PC-3 (cell line): ENCODE results near the gene MELTF.

Experiments
- EZH2 ChIP-seq: fragments of 300-600 bp; sonication (generic); IDR thresholded peaks from one replicate; pipeline ENCODE4 v1.6.1; 2017; ENCODE audit warnings: antibody characterized with exemption, mild to moderate bottlenecking, low read length; ENCODE audit not compliant: unreplicated experiment
- EZH2phosphoT487 ChIP-seq: fragments of 300-600 bp; sonication (generic); IDR thresholded peaks from 2 replicates; pipeline ENCODE4 v1.6.1; 2018; ENCODE audit warnings: mild to moderate bottlenecking, antibody characterized with exemption, low read length, borderline replicate concordance
- TF ChIP-seq, protein P1 (sequence below): fragments of 300-600 bp; sonication (generic); conservative IDR thresholded peaks from 2 replicates; pipeline ENCODE4 v1.5.1; 2017; ENCODE audit warnings: antibody characterized with exemption, low read depth, mild to moderate bottlenecking, low read length

DNA sequence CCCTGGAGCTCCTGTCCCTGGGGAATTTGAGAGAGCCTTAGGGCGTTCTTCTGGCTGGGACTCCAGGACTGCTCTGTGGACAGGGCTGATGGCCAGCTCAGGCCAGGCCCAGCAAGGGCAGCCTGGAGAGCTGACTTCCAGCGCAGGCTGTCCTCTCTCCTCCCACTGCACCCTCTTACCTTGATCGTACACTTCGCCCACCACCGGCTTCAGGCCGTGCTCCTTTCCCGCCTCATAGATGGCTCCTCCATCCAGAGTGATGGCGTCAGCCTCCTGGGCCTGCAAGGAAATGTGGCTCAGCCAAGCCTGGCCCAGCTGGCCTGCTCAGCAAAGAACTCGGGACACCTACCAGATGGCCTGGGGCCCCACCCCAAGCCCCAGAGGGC is 3.1 kb downstream of the MELTF start:
- TF ChIP-seq, protein P1, sequence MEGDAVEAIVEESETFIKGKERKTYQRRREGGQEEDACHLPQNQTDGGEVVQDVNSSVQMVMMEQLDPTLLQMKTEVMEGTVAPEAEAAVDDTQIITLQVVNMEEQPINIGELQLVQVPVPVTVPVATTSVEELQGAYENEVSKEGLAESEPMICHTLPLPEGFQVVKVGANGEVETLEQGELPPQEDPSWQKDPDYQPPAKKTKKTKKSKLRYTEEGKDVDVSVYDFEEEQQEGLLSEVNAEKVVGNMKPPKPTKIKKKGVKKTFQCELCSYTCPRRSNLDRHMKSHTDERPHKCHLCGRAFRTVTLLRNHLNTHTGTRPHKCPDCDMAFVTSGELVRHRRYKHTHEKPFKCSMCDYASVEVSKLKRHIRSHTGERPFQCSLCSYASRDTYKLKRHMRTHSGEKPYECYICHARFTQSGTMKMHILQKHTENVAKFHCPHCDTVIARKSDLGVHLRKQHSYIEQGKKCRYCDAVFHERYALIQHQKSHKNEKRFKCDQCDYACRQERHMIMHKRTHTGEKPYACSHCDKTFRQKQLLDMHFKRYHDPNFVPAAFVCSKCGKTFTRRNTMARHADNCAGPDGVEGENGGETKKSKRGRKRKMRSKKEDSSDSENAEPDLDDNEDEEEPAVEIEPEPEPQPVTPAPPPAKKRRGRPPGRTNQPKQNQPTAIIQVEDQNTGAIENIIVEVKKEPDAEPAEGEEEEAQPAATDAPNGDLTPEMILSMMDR: no peak
- TF ChIP-seq EZH2: no peak
- TF ChIP-seq EZH2phosphoT487: no peak
